Activated CD8-positive, alpha-beta T cell treated with anti-CD3 and anti-CD28 coated beads for 36 hours (primary cell): Measurements from ENCODE around the gene CACTIN. TPM values are rescaled to one million over a fixed set of nuclear protein-coding genes. Genes with fewer than 3 reads are reported as not detected.

Source experiments
- ATAC-seq: fragments of 200-7000 bp; cut with Tn5 transposase; one replicate; pipeline ENCODE4 v1.10.0; 2021; ENCODE audit warnings: mild to moderate bottlenecking, moderate library complexity
- CTCF ChIA-PET: fragments of 350-600 bp; sonication (Branson Sonifier 250); formaldehyde crosslinking; loops from one replicate; lab custom pipeline; 2021; ENCODE audit warnings: antibody characterized with exemption; lab: Charles Lee
- POLR2A ChIA-PET: fragments of 350-600 bp; sonication (Branson Sonifier 250); formaldehyde crosslinking; loops from one replicate; lab custom pipeline; 2021; ENCODE audit warnings: antibody characterized with exemption; lab: Charles Lee
- DNase-seq: peaks from one replicate; pipeline ENCODE4 v3.0.0-alpha.2; 2020
- H3K27ac Mint-ChIP-seq: one replicate; pipeline ENCODE4 v1.8.0; 2021; ENCODE audit warnings: mild to moderate bottlenecking, mixed read lengths
- H3K27me3 Mint-ChIP-seq: one replicate; pipeline ENCODE4 v1.8.0; 2021; ENCODE audit warnings: mixed read lengths
- H3K36me3 Mint-ChIP-seq: one replicate; pipeline ENCODE4 v1.8.0; 2021; ENCODE audit warnings: low read depth, mixed read lengths
- H3K4me1 Mint-ChIP-seq: one replicate; pipeline ENCODE4 v1.8.0; 2021; ENCODE audit warnings: low read depth, mixed read lengths
- H3K4me3 Mint-ChIP-seq: one replicate; pipeline ENCODE4 v1.8.0; 2021; ENCODE audit warnings: mild to moderate bottlenecking, moderate library complexity, mixed read lengths
- H3K9me3 Mint-ChIP-seq: one replicate; pipeline ENCODE4 v1.8.0; 2021; ENCODE audit warnings: mixed read lengths
- intact Hi-C: fragments of 100-400 bp; cut with micrococcal nuclease; formaldehyde crosslinking; loops from one replicate; pipeline ENCODE4 v1.10.0; 2022
- total RNA-seq, 2 experiments: library from RNA; stranded (reverse); gene quantifications; one replicate each; pipeline ENCODE4 v1.2.3, GENCODE V29; 2021
- TF ChIP-seq, protein P1 (sequence below): fragments of 200-600 bp; IDR thresholded peaks from one replicate; pipeline ENCODE4 v1.8.0; 2022; ENCODE audit warnings: antibody characterized with exemption, mild to moderate bottlenecking

CACTIN gene
- total RNA-seq, result 10 to 100 TPM; 25.9 to 28.5 TPM

DNA sequence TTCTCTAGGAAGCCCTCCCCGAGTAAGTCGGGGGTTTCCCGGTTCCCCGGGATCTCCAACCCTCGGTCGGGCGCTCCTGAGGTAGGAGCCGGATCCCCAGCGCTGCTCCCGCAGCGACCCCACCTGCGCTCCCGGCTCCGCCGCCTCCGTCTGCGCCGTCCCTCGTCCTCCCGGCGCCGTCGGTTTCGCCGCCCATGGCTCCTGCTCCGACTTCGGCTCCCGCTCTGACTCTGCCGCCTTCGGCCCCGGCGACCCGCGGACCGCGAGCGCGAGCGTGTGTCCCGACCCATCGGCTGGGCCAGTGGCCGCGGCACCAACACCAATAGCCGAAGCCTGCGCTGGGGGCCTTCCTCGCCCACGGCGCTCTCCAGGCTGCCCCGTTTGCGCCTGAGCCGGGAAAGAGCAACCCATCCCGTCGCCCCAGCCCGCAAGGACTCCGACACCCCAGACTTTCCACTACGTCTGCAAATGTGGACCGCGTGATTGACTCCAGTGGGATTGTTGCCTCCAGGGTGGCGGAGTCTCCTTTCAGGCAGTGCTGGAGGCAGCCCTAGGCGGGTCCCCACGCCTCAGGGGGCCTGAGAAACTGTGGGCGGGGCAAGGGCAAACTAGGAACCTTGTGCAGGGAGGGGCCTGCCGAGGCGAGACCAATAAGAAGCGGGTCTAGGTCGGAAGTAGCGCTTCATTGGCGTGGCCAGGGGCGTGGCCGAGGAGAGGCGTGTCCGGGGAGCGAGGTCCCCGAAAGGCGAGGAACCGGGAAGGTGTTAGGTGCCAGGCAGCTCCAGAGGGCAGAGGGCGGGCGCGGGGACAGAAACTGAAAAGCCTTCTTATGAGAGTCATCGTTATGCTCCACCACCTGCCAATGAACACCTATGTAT, at the start of gene CACTIN:
TSS of gene CACTIN (minus strand) at position 318 of the 878 bp plus-strand sequence. CDS start at position 290, 28 bp downstream.
- no peaks in the 10 kb centered on the region for H3K9me3 Mint-ChIP-seq
- no peaks in the 10 kb centered on the region for H3K27me3 Mint-ChIP-seq
- H3K4me1 Mint-ChIP-seq, result peaks cover 23% of the 10 kb centered on the region
- peak; percentile 99 for DNase-seq
- TF ChIP-seq, protein P1, sequence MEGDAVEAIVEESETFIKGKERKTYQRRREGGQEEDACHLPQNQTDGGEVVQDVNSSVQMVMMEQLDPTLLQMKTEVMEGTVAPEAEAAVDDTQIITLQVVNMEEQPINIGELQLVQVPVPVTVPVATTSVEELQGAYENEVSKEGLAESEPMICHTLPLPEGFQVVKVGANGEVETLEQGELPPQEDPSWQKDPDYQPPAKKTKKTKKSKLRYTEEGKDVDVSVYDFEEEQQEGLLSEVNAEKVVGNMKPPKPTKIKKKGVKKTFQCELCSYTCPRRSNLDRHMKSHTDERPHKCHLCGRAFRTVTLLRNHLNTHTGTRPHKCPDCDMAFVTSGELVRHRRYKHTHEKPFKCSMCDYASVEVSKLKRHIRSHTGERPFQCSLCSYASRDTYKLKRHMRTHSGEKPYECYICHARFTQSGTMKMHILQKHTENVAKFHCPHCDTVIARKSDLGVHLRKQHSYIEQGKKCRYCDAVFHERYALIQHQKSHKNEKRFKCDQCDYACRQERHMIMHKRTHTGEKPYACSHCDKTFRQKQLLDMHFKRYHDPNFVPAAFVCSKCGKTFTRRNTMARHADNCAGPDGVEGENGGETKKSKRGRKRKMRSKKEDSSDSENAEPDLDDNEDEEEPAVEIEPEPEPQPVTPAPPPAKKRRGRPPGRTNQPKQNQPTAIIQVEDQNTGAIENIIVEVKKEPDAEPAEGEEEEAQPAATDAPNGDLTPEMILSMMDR, result no peak
- peak within 1 kb of the TSS; percentile 99 for H3K27ac Mint-ChIP-seq
- peaks cover 4% of the 10 kb centered on the region for H3K36me3 Mint-ChIP-seq
- peak; percentile 99 for ATAC-seq
- peak within 1 kb of the TSS; percentile 85 for H3K4me3 Mint-ChIP-seq
- ChIA-PET POLR2A (interaction anchor here (0.8 to 1.5 kb wide), 5 partner anchors 40 to 72 kb away, joined by 3 to 5 read pairs (median 3); partner anchors contain the start of gene MFSD12), CTCF (interaction anchor here (1.0 to 2.1 kb wide), 4 partner anchors 42 to 195 kb away, joined by 3 to 7 read pairs (median 4); partner anchors contain the start of gene GIPC3)
- intact Hi-C loops, result no loop called here

DNA sequence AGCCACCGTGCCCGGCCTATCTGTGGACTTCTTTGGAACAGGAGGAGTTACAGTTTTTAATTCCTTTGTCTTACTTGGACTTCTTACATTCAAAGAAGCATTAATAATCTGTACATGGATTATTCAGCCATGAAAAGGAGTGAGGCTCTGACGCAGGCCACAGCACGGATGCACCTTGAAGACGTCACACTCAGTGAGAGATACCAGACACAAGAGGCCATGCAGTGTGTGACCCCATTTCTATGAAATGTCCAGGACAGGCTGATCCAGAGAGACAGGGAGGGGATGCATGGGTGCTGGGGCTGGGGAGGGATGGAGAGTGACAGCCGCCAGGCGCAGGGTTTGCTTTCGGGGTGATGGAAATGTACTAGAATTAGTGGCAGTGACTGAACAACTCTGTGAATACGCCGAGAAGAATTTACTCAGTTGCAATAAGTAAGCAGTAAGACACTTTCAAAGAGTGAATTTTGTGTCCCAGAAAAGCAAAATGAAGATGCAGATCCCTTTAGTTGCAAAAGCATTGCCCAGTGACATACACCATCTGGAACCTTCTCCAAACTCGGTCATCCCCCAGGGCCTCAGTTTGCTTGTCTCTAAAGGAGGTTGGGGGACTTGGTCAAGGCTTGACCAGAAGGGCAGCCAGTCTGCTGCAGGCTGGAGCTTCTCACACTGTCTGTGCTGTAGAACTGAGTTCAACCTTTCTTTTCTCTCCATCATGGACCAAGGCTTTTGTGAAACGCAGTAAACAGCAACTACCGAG, 48.4 kb upstream of the CACTIN start:
- ATAC-seq (no peak), DNase-seq (no peak)
- H3K27me3 Mint-ChIP-seq, result no peaks in the 10 kb centered on the region
- CTCF ChIA-PET, result interaction anchor here (1.1 kb wide), 1 partner anchor 9 kb away, joined by 4 read pairs; no protein-coding TSS in a partner anchor
- POLR2A ChIA-PET, result no interaction called here
- H3K4me3 Mint-ChIP-seq, result no peak overlapping the region
- TF ChIP-seq, protein P1, result no peak
- no peaks in the 10 kb centered on the region for H3K9me3 Mint-ChIP-seq
- H3K36me3 Mint-ChIP-seq, result peaks cover 12% of the 10 kb centered on the region
- intact Hi-C loops, result no loop called here
- no peak overlapping the region for H3K27ac Mint-ChIP-seq
- H3K4me1 Mint-ChIP-seq, result peaks cover 31% of the 10 kb centered on the region

DNA sequence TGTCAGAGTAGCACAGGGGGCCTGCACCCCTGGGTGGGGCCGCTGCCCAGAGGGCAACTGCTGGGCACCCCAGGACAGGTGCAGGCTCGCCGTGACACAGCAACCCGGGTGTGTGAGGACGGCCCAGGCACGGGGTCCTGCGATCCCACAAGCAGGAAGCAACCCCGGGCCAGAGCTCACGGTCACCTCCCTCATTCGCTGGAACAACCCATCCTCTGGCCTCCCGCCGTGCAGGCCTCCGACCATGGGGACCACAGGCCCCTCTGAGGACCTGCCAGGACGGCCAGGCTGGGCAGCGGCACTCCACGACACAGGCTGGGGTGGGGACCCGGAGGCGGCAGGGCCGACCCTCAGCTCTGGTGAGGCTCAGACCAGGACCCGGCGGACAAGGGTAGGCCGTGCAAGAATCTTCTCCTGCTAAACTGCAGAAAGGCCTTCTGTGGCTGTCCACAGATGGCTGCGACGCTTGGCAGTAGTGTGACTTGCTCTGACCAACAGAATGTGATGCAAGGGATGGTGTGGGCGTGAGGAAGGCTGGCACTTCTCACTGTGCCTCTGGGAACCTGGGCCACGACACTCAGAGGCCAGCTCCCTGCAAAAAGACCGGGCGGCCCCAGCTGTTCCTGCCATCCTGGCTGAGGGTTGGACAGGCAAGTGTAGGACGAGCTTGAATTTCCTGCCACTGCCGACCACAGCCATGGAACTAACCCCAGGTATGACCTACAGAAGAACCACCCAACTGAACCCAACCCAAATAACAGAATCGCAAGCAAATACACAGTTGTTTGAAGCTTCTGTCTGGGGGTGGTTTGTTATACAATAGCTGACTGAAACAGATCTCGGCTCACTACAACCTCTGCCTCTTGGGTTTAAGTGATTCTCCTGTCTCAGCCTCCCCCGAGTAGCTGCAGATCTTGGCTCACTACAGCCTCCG, 47.2 kb upstream of the CACTIN start:
- DNase-seq (peak; percentile 20), ATAC-seq (no peak)
- Mint-ChIP-seq H3K4me3 (no peak overlapping the region), H3K9me3 (no peaks in the 10 kb centered on the region), H3K27me3 (no peaks in the 10 kb centered on the region), H3K36me3 (peaks cover 12% of the 10 kb centered on the region), H3K4me1 (peaks cover 37% of the 10 kb centered on the region), H3K27ac (no peak overlapping the region)
- intact Hi-C loops, result no loop called here
- ChIA-PET POLR2A (interaction anchor here (0.6 to 4.2 kb wide), 4 partner anchors 13 to 116 kb away, joined by 3 to 25 read pairs (median 4); partner anchors contain the start of gene MFSD12), CTCF (interaction anchor here (1.0 to 1.1 kb wide), 2 partner anchors 8 to 19 kb away, joined by 4 read pairs; no protein-coding TSS in a partner anchor)
- TF ChIP-seq, protein P1, result no peak

DNA sequence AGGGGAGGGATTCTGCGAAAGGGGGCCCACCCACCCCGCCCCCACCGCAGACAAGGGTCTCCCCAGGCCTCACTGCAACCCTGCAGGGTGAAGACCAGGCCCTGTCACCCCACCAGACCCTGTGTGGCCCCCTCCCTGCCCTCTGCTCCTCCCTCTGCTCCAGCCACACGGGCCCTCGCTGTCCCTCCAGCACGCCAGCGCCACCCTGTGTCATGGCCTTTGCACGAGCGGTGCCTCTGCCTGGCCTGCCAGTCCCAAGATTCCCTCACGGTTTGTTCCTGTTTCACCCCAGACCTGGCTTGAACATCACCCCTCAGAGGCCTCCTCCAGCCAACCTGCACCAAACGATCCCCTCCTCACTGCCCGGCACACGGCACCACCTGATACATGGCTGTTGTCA, 46.4 kb upstream of the CACTIN start:
- intact Hi-C loops, result no loop called here
- ChIA-PET CTCF (interaction anchor here (0.8 to 3.0 kb wide), 4 partner anchors 14 to 26 kb away, joined by 3 to 17 read pairs (median 12); no protein-coding TSS in a partner anchor), POLR2A (interaction anchor here (1.1 to 4.2 kb wide), 3 partner anchors 14 to 19 kb away, joined by 5 to 25 read pairs (median 5); no protein-coding TSS in a partner anchor)
- Mint-ChIP-seq H3K9me3 (no peaks in the 10 kb centered on the region), H3K36me3 (peaks cover 12% of the 10 kb centered on the region), H3K4me3 (no peak overlapping the region), H3K27me3 (no peaks in the 10 kb centered on the region), H3K4me1 (peaks cover 41% of the 10 kb centered on the region), H3K27ac (peak overlapping the region; percentile 52)
- ATAC-seq, result no peak
- TF ChIP-seq, protein P1, result no peak
- no peak for DNase-seq
